Small intestine (tissue), 7 donors: Measurements from ENCODE around the gene PFKP. TPM values are rescaled to one million over a fixed set of nuclear protein-coding genes. Genes with fewer than 3 reads are reported as not detected.
"Not testable (repeated sequence)": the region's sequence is repeated elsewhere in the genome, so short reads cannot be mapped to it uniquely, and the experiment has no call there.

Experiments
- DNase-seq, 2 donors: peaks; one replicate each; pipeline versions ENCODE4 v3.0.0 to v3.0.0-alpha.2; 2013
- FAIRE-seq: peaks from 2 replicates; lab custom pipeline; 2012; peaks lifted over from hg19 to GRCh38; lab: Jason Lieb, UNC
- H3K27ac ChIP-seq, 3 donors: one replicate each; pipeline ENCODE4 v1.5.1; 2013; ENCODE audit warnings: low read length in 2 of 3, mild to moderate bottlenecking in 2 of 3, control low read depth in 1 of 3, inconsistent platforms in 1 of 3, low read depth in 1 of 3, moderate library complexity in 1 of 3
- H3K27me3 ChIP-seq, 3 donors: one replicate each; pipeline ENCODE4 v1.6.1; 2013; ENCODE audit warnings: low read length in 3 of 3, inconsistent platforms in 1 of 3; ENCODE audit not compliant: control insufficient read depth in 3 of 3, insufficient read depth in 3 of 3
- H3K36me3 ChIP-seq, 3 donors: one replicate each; pipeline ENCODE4 v1.6.1; 2013; ENCODE audit warnings: low read length in 3 of 3, inconsistent platforms in 1 of 3, low read depth in 1 of 3, mild to moderate bottlenecking in 1 of 3, moderate library complexity in 1 of 3; ENCODE audit not compliant: control insufficient read depth in 3 of 3, insufficient read depth in 2 of 3
- H3K4me1 ChIP-seq, 3 donors: one replicate each; pipeline ENCODE4 v1.6.1; 2013; ENCODE audit warnings: low read length in 2 of 3, inconsistent platforms in 1 of 3, low read depth in 1 of 3, mild to moderate bottlenecking in 1 of 3, moderate library complexity in 1 of 3; ENCODE audit not compliant: control insufficient read depth in 3 of 3, insufficient read depth in 2 of 3
- H3K4me3 ChIP-seq, 3 donors: one replicate each; pipeline ENCODE4 v1.5.1; 2013; ENCODE audit warnings: low read length in 3 of 3, control low read depth in 1 of 3, inconsistent platforms in 1 of 3, low read depth in 1 of 3, mild to moderate bottlenecking in 1 of 3, moderate library complexity in 1 of 3
- H3K9me3 ChIP-seq, 2 donors: one replicate each; pipeline ENCODE4 v1.6.1; 2013; ENCODE audit warnings: low read depth in 1 of 2, low read length in 1 of 2; ENCODE audit not compliant: control insufficient read depth in 2 of 2, insufficient read depth in 1 of 2
- WGBS, 3 donors: extraction: QIAGEN DNeasy Blood & Tissue Kit; methylation state at CpG; one replicate each; pipeline ENCODE4 v1.1.7; 2013; 5-methylcytosine and 5-hydroxymethylcytosine counted together
- polyA plus RNA-seq, 4 donors: library from polyadenylated mRNA; stranded (reverse) in 3 of 4; unstranded in 1 of 4; fragments of 200-250 nt in 3 of 4; fragments of 120-200 nt in 1 of 4; gene quantifications; one replicate each; pipeline versions ENCODE4 v1.2.1 to v1.2.3, GENCODE V29; 2013
- donor health status: healthy with polysubstance abuse.
- donor health status: control.
- donor health status: control.
- donor health status: Bipolar disorder and iron deficiency.
- donor health status: healthy.

The PFKP gene
- polyA plus RNA-seq, 4 donors: 10.7 to 154 (median 73.9) TPM

DNA sequence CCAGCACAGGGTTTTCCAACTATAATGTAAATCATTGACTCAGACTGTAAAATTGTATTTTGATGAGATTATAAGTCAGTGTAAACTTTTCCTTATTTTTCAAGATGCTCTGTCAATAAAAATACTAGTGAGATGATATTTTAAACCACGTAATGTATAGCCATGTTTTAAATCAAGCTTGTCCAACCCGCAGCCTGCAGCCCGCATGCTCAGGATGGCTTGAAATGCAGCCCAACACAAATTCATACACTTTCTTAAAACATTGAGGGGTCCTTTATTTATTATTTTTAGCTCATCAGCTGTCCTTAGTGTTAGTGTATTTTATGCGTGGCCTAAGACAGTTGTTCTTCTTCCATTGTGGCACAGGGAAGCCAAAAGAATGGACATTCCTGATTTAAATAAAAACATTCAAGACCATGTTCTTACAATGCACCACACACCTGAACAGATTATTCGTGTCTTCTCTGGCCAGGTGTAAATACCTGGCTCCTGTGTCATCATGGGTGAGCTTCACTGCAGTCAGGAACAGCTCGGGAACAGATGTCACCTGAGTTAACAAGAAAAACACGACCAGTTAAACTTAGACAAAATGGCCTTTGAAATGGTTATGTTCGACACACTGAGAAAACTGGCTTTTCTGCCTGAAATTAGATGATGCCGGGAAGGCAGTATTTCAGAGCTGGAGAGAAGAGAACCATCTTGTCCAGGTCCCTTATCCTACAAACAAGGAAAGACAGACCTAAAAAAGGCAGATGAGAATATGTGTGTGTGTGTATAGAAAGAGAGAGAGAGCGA, 99.3 kb downstream of the PFKP start:
- peaks cover 0 to 5% (median 0%) of the 10 kb centered on the region in 3 donors for H3K4me1 ChIP-seq
- no peaks in the 10 kb centered on the region for H3K27me3 ChIP-seq
- no peak for DNase-seq
- H3K4me3 ChIP-seq: no peak overlapping the region
- H3K9me3 ChIP-seq: no peaks in the 10 kb centered on the region
- H3K36me3 ChIP-seq: peaks cover 23 to 63% (median 26%) of the 10 kb centered on the region in 3 donors
- H3K27ac ChIP-seq: no peak overlapping the region
- no peak for FAIRE-seq
- WGBS, 3 donors: 85 to 94% (median 92%) methylated on average over 10 of the region's 10 CpGs

DNA sequence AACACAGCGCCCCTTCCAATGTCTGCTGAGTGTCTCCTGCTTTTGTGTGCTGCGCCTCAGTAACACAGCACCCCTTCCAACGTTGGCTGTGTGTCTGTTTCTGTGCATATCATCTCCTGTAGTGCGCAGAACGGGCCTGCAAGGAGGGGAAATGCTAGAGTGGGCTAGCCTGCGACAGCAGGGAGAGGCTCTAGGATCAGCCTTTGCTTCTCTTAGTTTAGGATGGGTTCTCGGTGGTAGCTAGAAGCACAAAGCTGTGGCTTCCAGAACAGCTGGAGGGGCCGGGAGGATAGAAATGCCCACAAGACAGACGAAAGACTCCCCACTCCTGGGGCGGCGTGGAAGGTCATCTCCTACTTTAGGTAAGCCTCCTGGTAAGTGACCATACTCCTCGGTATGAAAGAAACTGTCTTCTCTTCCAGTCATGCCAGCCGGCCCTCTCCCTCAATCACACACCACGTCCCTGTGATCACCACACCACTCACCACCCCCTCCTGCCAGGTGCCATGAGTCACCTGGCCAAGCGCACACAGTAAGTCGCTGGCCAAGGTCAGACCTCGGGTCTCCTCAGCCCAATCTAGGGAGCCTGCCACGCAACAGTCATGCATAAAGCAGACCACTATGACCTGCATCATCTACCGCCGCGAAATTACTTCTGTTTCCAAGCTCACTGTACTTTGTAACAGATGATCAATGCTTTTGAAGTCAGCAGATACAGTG, 100.4 kb downstream of the PFKP start:
- Histone ChIP-seq H3K36me3 (peaks cover 16 to 54% (median 23%) of the 10 kb centered on the region in 3 donors), H3K4me1 (peaks cover 0 to 5% (median 0%) of the 10 kb centered on the region in 3 donors), H3K9me3 (no peaks in the 10 kb centered on the region), H3K27ac (no peak overlapping the region), H3K27me3 (no peaks in the 10 kb centered on the region), H3K4me3 (no peak overlapping the region)
- DNase-seq (no peak), FAIRE-seq (no peak)
- 92 to 95% (median 94%) methylated on average over 21 of the region's 21 CpGs for WGBS, 3 donors

- H3K9me3 ChIP-seq: no peaks in the 10 kb centered on the region
- no peaks in the 10 kb centered on the region for H3K27me3 ChIP-seq
- peaks cover 0 to 5% (median 0%) of the 10 kb centered on the region in 3 donors for H3K4me1 ChIP-seq
- H3K27ac ChIP-seq: no peak overlapping the region
- WGBS, 3 donors: 90 to 97% (median 93%) methylated on average over 10 of the region's 10 CpGs
- DNase-seq (no peak), FAIRE-seq (no peak)
- H3K4me3 ChIP-seq: no peak overlapping the region
- H3K36me3 ChIP-seq: peaks cover 15 to 43% (median 17%) of the 10 kb centered on the region in 3 donors
These were observed 101.9 kb downstream of the PFKP start for GRCh38 chr10:3169271-3169670.

- no peak for DNase-seq
- Histone ChIP-seq H3K4me1 (peaks cover 0 to 5% (median 0%) of the 10 kb centered on the region in 3 donors), H3K4me3 (no peak overlapping the region), H3K27ac (no peak overlapping the region), H3K9me3 (no peaks in the 10 kb centered on the region), H3K27me3 (no peaks in the 10 kb centered on the region), H3K36me3 (peaks cover 12 to 41% (median 17%) of the 10 kb centered on the region in 3 donors)
- WGBS, 3 donors: 91 to 92% (median 92%) methylated on average over 10 of the region's 10 CpGs
- no peak for FAIRE-seq
These were observed 102.3 kb downstream of the PFKP start for GRCh38 chr10:3169673-3170072.

GRCh38 chr10:3171488-3171887, 104.1 kb downstream of the PFKP start:
- not testable (repeated sequence) for H3K4me1 ChIP-seq, H3K27ac ChIP-seq, FAIRE-seq, H3K9me3 ChIP-seq, DNase-seq, H3K27me3 ChIP-seq
- H3K36me3 ChIP-seq: peaks cover 4 to 27% (median 9%) of the 10 kb centered on the region in 3 donors
- peak overlapping the region in 2 of 3 donors; percentile 66 to 68 for H3K4me3 ChIP-seq
- WGBS, 3 donors: 89 to 93% (median 91%) methylated on average over 11 of the region's 11 CpGs

GRCh38 chr10:3172081-3172445, 104.7 kb downstream of the PFKP start:
- FAIRE-seq: no peak
- H3K27me3 ChIP-seq: no peaks in the 10 kb centered on the region
- WGBS, 3 donors: 0 to 1% (median 1%) methylated on average over 21 of the region's 21 CpGs
- no peak for DNase-seq
- H3K36me3 ChIP-seq: peaks cover 3 to 25% (median 6%) of the 10 kb centered on the region in 3 donors
- peaks cover 0 to 5% (median 0%) of the 10 kb centered on the region in 3 donors for H3K4me1 ChIP-seq
- H3K27ac ChIP-seq: peak overlapping the region; percentile 74 to 96 (median 81)
- H3K9me3 ChIP-seq: no peaks in the 10 kb centered on the region
- peak overlapping the region; percentile 66 to 68 (median 67) for H3K4me3 ChIP-seq

DNA sequence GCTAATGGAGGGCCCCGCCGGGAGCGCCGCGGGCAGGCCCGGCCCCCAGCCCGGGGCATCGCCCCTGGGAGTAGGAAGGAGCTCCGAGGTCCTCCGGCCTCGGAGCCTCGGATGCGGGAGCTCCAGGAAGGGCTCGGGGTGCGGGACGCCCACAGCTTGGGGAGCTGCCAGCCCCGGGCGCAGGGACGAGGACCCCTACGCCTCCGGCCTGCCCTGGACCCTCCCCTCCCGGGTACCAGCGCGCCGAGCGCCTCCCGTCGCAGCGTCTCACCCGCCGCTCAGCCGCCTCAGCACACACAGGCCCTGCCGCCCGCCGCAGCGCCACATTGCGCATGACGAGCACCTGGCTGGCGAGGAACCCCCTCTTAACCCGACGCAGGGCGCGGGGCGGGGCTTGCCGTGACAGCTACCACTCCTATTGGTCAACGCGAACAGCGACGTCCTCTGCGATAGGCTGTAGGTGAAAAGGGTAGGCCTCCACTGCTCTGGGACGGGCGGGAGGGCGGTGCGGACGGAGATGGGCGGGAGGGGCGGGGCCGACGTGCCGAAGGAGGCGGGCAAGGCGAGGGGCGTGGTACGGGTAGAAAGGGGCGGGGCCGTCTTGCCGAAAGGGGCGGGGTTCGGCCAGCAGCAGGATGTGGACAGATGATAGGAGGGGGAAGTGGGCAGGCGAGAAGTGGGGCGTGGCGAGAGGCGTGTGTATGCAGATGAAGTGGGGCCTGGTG, 105.3 kb downstream of the PFKP start, which contains the start of gene PITRM1:
Gene PITRM1, minus strand, starts transcription at position 337 of the 725 bp plus-strand sequence. Its CDS starts 10 bp downstream, at position 327.
- Histone ChIP-seq H3K4me3 (peak within 1 kb of the TSS; percentile 66 to 68 (median 67)), H3K27ac (peak within 1 kb of the TSS; percentile 74 to 96 (median 81)), H3K9me3 (no peaks in the 10 kb centered on the region), H3K4me1 (peaks cover 0 to 5% (median 0%) of the 10 kb centered on the region in 3 donors), H3K36me3 (peaks cover 3 to 22% (median 5%) of the 10 kb centered on the region in 3 donors), H3K27me3 (no peaks in the 10 kb centered on the region)
- no peak for FAIRE-seq
- WGBS, 3 donors: 0% methylated on average over 61 to 73 of the region's 73 CpGs
- DNase-seq: peak; percentile 99
